HS-27A (cell line): Measurements from ENCODE around the gene PINK1.

Experiments used
- DNase-seq: peaks from one replicate; pipeline ENCODE4 v3.0.0-alpha.2; 2012; ENCODE audit warnings: low read depth, missing footprints

The PINK1 gene

GRCh38 chr1:20611652-20612051 lies 21.6 kb upstream of the PINK1 start:
- no peak for DNase-seq

- DNase-seq = no peak
These were observed 21.0 kb upstream of the PINK1 start for GRCh38 chr1:20612221-20612746.

- no peak for DNase-seq
These were observed 19.1 kb upstream of the PINK1 start for GRCh38 chr1:20614131-20614579.

- no peak for DNase-seq
These were observed 17.1 kb upstream of the PINK1 start for GRCh38 chr1:20615946-20616846.

GRCh38 chr1:20616847-20617487 lies 16.3 kb upstream of the PINK1 start:
- no peak for DNase-seq

- DNase-seq = no peak
These were observed 14.7 kb upstream of the PINK1 start for GRCh38 chr1:20618550-20618949.

GRCh38 chr1:20619999-20620398 lies 13.3 kb upstream of the PINK1 start:
- DNase-seq = no peak

- no peak for DNase-seq
These were observed 12.2 kb upstream of the PINK1 start for GRCh38 chr1:20621012-20621411.

- no peak for DNase-seq
These were observed 8.5 kb upstream of the PINK1 start for GRCh38 chr1:20624709-20625108.

- no peak for DNase-seq
These were observed 7.8 kb upstream of the PINK1 start for GRCh38 chr1:20625176-20626097.

GRCh38 chr1:20626098-20626427 lies 7.2 kb upstream of the PINK1 start:
- DNase-seq = no peak

- no peak for DNase-seq
These were observed 6.7 kb upstream of the PINK1 start for GRCh38 chr1:20626524-20626923.

GRCh38 chr1:20630729-20631128 lies 2.5 kb upstream of the PINK1 start:
- DNase-seq = no peak

GRCh38 chr1:20632386-20632785 lies 872 bp upstream of the PINK1 start:
- no peak for DNase-seq

GRCh38 chr1:20634065-20634593 lies 871 bp downstream of the PINK1 start:
- no peak for DNase-seq

- no peak for DNase-seq
These were observed 1.4 kb downstream of the PINK1 start for GRCh38 chr1:20634594-20635084.

- DNase-seq = no peak
These were observed 3.6 kb downstream of the PINK1 start for GRCh38 chr1:20636785-20637347.

GRCh38 chr1:20640183-20640597 lies 6.9 kb downstream of the PINK1 start:
- DNase-seq = no peak

GRCh38 chr1:20641975-20642374 lies 8.7 kb downstream of the PINK1 start:
- no peak for DNase-seq

GRCh38 chr1:20643080-20643479 lies 9.8 kb downstream of the PINK1 start:
- DNase-seq = no peak

GRCh38 chr1:20644416-20644815 lies 11.2 kb downstream of the PINK1 start:
- no peak for DNase-seq
